ENCODE measurements around the gene CTBP2. TPM values are rescaled to one million over a fixed set of nuclear protein-coding genes. Genes with fewer than 3 reads are reported as not detected.

CTBP2 gene
- total and polyA plus RNA-seq, 10 of the 15 experiments (the other 5 are each of a cell fraction or from before 2014, with no cell fraction given), result 0.02 to 0.72 (median 0.06) TPM; not detected in 2

GRCh38 chr10:125079091-125079600, 81.2 kb downstream of the CTBP2 start:
- in situ Hi-C loops (cut with MboI), result no loop called here
- POLR2A ChIA-PET, result interaction anchor here (0.7 kb wide), 1 partner anchor 748 kb away, joined by 5 read pairs; no protein-coding TSS in a partner anchor
- TF ChIP-seq CTCF (IDR thresholded peaks at IDR 0.05 in 2 of 3, conservative IDR thresholded peaks at IDR 0.05 in 1 of 3; ENCODE audit: control insufficient read depth in 2 of 3, extremely low read depth in 1 of 3, insufficient read depth in 1 of 3, low read depth in 3 of 3, low read length in 3 of 3), result no peak
- TF ChIP-seq SIN3A (IDR thresholded peaks at IDR 0.05; ENCODE audit: low read depth, low read length), result no peak
- TF ChIP-seq SMAD5 (IDR thresholded peaks at IDR 0.05; ENCODE audit: low read depth), result no peak
- TF ChIP-seq DPF2 (IDR thresholded peaks at IDR 0.05), result no peak
- TF ChIP-seq KDM1A (IDR thresholded peaks at IDR 0.05; ENCODE audit: borderline replicate concordance), result no peak
- TF ChIP-seq CEBPZ (IDR thresholded peaks at IDR 0.05; ENCODE audit: low read depth, low read length), result no peak
- no peak for TF ChIP-seq LARP7 (IDR thresholded peaks at IDR 0.05)
- TF ChIP-seq JUNB (IDR thresholded peaks at IDR 0.05), result no peak
- TF ChIP-seq, protein P1, sequence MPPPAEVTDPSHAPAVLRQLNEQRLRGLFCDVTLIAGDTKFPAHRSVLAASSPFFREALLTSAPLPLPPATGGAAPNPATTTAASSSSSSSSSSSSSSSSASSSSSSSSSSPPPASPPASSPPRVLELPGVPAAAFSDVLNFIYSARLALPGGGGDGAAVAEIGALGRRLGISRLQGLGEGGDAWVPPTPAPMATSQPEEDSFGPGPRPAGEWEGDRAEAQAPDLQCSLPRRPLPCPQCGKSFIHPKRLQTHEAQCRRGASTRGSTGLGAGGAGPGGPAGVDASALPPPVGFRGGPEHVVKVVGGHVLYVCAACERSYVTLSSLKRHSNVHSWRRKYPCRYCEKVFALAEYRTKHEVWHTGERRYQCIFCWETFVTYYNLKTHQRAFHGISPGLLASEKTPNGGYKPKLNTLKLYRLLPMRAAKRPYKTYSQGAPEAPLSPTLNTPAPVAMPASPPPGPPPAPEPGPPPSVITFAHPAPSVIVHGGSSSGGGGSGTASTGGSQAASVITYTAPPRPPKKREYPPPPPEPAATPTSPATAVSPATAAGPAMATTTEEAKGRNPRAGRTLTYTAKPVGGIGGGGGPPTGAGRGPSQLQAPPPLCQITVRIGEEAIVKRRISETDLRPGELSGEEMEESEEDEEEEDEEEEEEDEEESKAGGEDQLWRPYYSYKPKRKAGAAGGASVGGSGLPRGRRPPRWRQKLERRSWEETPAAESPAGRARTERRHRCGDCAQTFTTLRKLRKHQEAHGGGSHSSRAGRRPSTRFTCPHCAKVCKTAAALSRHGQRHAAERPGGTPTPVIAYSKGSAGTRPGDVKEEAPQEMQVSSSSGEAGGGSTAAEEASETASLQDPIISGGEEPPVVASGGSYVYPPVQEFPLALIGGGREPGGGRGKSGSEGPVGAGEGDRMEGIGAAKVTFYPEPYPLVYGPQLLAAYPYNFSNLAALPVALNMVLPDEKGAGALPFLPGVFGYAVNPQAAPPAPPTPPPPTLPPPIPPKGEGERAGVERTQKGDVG (CRISPR knock-in tag; IDR thresholded peaks at IDR 0.05), result no peak
- TF ChIP-seq, protein P2, sequence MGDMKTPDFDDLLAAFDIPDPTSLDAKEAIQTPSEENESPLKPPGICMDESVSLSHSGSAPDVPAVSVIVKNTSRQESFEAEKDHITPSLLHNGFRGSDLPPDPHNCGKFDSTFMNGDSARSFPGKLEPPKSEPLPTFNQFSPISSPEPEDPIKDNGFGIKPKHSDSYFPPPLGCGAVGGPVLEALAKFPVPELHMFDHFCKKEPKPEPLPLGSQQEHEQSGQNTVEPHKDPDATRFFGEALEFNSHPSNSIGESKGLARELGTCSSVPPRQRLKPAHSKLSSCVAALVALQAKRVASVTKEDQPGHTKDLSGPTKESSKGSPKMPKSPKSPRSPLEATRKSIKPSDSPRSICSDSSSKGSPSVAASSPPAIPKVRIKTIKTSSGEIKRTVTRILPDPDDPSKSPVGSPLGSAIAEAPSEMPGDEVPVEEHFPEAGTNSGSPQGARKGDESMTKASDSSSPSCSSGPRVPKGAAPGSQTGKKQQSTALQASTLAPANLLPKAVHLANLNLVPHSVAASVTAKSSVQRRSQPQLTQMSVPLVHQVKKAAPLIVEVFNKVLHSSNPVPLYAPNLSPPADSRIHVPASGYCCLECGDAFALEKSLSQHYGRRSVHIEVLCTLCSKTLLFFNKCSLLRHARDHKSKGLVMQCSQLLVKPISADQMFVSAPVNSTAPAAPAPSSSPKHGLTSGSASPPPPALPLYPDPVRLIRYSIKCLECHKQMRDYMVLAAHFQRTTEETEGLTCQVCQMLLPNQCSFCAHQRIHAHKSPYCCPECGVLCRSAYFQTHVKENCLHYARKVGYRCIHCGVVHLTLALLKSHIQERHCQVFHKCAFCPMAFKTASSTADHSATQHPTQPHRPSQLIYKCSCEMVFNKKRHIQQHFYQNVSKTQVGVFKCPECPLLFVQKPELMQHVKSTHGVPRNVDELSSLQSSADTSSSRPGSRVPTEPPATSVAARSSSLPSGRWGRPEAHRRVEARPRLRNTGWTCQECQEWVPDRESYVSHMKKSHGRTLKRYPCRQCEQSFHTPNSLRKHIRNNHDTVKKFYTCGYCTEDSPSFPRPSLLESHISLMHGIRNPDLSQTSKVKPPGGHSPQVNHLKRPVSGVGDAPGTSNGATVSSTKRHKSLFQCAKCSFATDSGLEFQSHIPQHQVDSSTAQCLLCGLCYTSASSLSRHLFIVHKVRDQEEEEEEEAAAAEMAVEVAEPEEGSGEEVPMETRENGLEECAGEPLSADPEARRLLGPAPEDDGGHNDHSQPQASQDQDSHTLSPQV (IDR thresholded peaks at IDR 0.05), result no peak
- TF ChIP-seq RAD21 (IDR thresholded peaks at IDR 0.05; ENCODE audit: insufficient read depth, low read depth, low read length), result no peak
- TF ChIP-seq MYB (IDR thresholded peaks at IDR 0.05; ENCODE audit: borderline replicate concordance, low read depth, low read length), result no peak

More at GRCh38 chr10:125079091-125079600, 81.2 kb downstream of the CTBP2 start:
- BruUV-seq (replicated peaks), result no TSS peak
- no peak overlapping the region for H3K9ac ChIP-seq (ENCODE audit: control insufficient read depth, insufficient read depth, low read length)
- no peaks in the 10 kb centered on the region for H3K79me2 ChIP-seq (ENCODE audit: control insufficient read depth, insufficient read depth, low read length)
- no peaks in the 10 kb centered on the region for H3K36me3 ChIP-seq (ENCODE audit: control insufficient read depth in 2 of 2, insufficient read depth in 2 of 2, low read length in 1 of 2)
- H3K9me3 ChIP-seq (replicated peaks; ENCODE audit: control insufficient read depth, insufficient read depth, low read length), result no peaks in the 10 kb centered on the region; the same call in 2 of the 3 replicates
- no peak overlapping the region for H3K27ac ChIP-seq (ENCODE audit: control insufficient read depth, insufficient read depth)
- H2AFZ ChIP-seq (ENCODE audit: control insufficient read depth, low read depth, low read length), result no peak overlapping the region
- no peaks in the 10 kb centered on the region for H4K20me1 ChIP-seq (ENCODE audit: control insufficient read depth, insufficient read depth)
- DNase-seq (ENCODE audit: low read depth, low spot score) (no peak), ATAC-seq (no peak), FAIRE-seq (no peak)
- ChIA-PET CTCF (no interaction called here), SMC1A (ENCODE audit: uncharacterized antibody, unreplicated experiment) (no interaction called here), RAD21 (ENCODE audit: unreplicated experiment) (no interaction called here)
- H3K27me3 ChIP-seq (replicated peaks in 1 of 2; ENCODE audit: control insufficient read depth in 2 of 2, insufficient read depth in 2 of 2, low read length in 1 of 2), result peaks cover under 1 to 4% of the 10 kb centered on the region in 2 experiments; a peak in 3 of 4 replicates
- no peak overlapping the region for H3K4me3 ChIP-seq
- intact Hi-C loops (cut with micrococcal nuclease; ENCODE audit: unreplicated experiment), result no loop called here
- H3K4me1 ChIP-seq (ENCODE audit: control insufficient read depth, insufficient read depth, low read length), result no peaks in the 10 kb centered on the region
- no peak overlapping the region for H3K4me2 ChIP-seq (ENCODE audit: control insufficient read depth, insufficient read depth)
- 83% methylated on average over 13 of the region's 14 CpGs for WGBS (ENCODE audit: insufficient coverage, insufficient replicate concordance, low lambda C conversion rate, missing lambda C conversion rate)

Measured in GM12878 (cell line).